Posterior vena cava (tissue), 2 donors: ENCODE results near the gene GALNT9. TPM values are rescaled to one million over a fixed set of nuclear protein-coding genes. Genes with fewer than 3 reads are reported as not detected.
"Not testable (repeated sequence)": the region's sequence is repeated elsewhere in the genome, so short reads cannot be mapped to it uniquely, and the experiment has no call there.

ENCODE experiments used
- DNase-seq: peaks from one replicate; pipeline ENCODE4 v3.0.0-alpha.2; 2020; ENCODE audit warnings: low spot score
- intact Hi-C, 2 donors: fragments of 100-400 bp; cut with DNase I; formaldehyde crosslinking; loops; one replicate each; pipeline versions ENCODE4 v1.14.1 to v1.14.2; 2022 to 2023
- total RNA-seq, 2 donors: library from RNA; stranded (reverse); fragmentation: NEBNext Ultra II Directional; extraction: Animal tissue kit (Norgen Biotek cat#: 25700); gene quantifications; one replicate each; pipeline ENCODE4 v1.2.1, GENCODE V29; 2021
- donor health status: DM: yes; HTN: yes; CAD: no.
- donor health status: DM: yes; HTN: yes; CAD: no.

Gene GALNT9
- total RNA-seq, 2 donors from 2014 or later, result not detected

GRCh38 chr12:132276827-132277373 lies 52.5 kb downstream of the GALNT9 start:
- intact Hi-C loops, result no loop called here
- no peak for DNase-seq

DNA sequence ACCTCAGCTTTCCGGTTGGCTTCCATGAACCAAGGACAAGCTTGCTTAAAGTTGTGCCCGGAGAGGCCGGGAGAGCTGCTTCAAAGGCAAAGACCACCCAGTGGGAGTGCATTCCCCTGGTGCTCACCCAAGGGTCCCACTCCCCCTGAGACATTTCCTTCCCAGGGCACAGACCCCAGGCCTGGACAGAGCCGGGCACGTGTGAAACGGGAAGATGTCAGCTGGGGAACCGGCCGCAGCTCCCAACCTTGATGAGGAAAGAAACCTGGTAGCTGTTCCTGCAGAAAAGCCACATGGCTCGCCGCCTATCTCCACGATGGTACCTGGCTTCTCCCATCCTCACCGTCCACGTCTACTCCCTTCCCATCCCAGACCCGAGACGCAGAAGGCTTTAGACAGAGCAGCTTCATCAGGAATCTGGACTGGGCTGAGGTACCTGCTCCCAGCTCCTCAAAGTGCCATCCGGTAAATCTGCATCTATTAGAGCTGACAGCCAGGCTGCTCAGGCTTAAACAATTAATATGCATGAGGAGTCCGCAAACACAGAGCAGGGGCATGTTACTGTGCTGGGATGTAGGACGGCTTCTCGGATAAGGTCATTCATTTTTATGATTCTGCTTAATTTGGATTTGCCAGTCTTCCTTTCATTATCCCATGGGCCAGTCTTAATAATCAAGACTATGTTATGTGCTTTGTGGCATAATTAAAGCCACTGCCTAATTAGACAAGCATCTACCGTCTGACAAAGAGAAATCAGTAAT lies 53.1 kb downstream of the GALNT9 start:
- DNase-seq, result no peak
- intact Hi-C loops, result no loop called here

DNA sequence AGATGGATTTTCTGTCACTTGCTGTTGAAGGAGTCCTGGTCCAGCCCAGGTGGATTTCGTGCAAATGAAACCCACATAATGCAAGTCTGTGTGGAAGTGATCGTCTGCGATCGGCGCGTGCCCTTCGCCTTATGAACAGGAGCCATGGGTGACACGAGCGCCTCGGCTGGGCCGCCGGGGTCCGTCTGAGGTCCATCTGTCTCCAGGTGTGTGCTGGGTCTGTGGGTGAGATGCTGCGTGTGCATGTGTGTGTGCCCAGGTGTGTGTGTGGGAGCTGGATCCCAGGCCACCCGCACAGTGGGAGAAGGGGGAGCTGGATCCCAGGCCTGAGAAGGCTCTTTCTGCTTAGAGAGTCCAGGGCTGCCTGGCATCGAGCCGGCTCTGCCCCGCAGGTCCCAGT lies 53.8 kb downstream of the GALNT9 start:
- intact Hi-C loops, result no loop called here
- no peak for DNase-seq

GRCh38 chr12:132275110-132275531 lies 54.3 kb downstream of the GALNT9 start:
- intact Hi-C loops, result no loop called here
- no peak for DNase-seq

DNA sequence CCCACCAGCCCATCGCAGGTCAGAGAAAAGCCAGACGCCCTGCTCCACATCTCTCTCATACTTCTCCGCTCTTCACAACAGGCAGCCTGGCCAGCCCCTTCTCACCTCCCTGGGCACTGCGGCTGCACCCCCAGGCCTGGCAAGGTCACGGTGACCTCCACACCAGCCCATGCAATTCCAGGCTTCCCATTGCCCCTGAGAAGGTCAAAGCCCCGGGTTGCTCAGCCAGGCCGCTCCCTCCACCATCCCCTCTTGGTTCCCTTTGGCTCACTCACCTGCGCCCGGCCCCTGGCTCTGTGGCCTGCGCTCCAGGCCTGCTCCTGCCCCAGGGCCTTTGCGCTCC lies 55.4 kb downstream of the GALNT9 start:
- intact Hi-C loops, result no loop called here
- DNase-seq, result no peak

GRCh38 chr12:132272711-132273110 lies 56.7 kb downstream of the GALNT9 start:
- DNase-seq, result no peak
- intact Hi-C loops, result no loop called here

- intact Hi-C loops, result no loop called here
- DNase-seq, result no peak
These were observed 57.7 kb downstream of the GALNT9 start for GRCh38 chr12:132271755-132272092.

- DNase-seq, result no peak
- intact Hi-C loops, result no loop called here
These were observed 58.2 kb downstream of the GALNT9 start for GRCh38 chr12:132270969-132271754.

DNA sequence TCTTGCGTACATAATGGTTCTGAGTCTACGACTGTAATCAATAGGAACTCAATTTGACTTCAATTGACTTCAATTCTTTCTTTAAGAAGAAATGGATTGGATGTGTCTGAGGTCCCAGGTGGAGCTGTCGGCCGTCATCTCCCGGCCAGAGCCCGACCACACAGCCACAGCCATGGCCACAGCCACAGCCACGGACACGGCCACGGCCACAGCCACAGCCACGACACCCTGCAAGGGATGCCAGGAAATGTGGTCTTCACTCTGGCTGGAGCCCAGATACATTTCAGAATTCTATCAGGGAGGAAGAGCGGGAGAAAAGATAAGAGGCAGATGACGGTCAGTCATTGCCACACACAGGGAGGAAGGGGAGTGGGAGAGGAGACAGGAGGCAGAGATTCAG lies 58.9 kb downstream of the GALNT9 start:
- intact Hi-C loops, result no loop called here
- no peak for DNase-seq

GRCh38 chr12:132269271-132269968 lies 60.0 kb downstream of the GALNT9 start:
- intact Hi-C loops, result no loop called here
- DNase-seq, result no peak

GRCh38 chr12:132268674-132269073 lies 60.7 kb downstream of the GALNT9 start:
- DNase-seq, result no peak
- intact Hi-C loops, result no loop called here

GRCh38 chr12:132267873-132268272 lies 61.5 kb downstream of the GALNT9 start:
- no peak for DNase-seq
- intact Hi-C loops, result no loop called here

DNA sequence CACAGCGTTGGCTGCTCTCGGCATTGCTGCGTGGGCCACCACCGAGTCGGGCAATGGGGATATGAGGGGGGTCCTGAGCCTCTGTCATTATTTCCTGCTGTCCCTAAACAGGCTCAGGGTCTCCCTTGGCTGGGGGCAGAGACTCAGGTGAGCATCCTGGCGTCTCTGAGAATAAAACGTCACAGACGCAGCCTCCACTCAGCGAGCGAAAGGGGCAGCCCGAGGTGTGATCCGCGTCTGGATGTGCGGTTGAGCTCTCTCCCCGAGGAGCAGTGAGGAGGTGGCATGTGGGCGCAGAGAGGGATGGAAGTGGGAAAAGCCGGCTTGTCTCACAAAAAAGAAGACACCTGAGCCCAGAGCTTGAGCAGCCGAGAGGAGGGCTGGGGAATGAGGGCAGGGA lies 62.6 kb downstream of the GALNT9 start:
- DNase-seq, result no peak
- intact Hi-C loops, result no loop called here

DNA sequence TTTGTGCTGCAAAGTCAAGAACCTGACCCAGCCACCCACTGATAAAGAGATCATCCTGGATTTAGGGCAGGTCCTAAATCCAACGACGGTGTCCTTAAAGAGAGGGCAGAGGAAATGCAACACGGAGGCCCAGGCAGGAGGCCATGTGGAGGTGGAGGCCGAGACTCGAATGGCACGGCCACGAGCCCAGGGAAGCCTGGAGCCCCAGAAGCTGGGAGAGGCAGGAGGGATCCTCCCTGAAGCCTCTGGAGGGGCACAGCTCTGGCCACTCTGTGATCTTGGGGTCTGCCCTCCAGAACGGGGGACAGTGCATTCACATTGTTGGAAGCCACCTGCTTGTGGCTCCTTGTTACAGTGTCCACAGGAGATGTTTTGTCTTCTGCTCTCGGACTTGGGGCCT lies 63.0 kb downstream of the GALNT9 start:
- DNase-seq, result no peak
- intact Hi-C loops, result no loop called here

GRCh38 chr12:132265822-132266221 lies 63.6 kb downstream of the GALNT9 start:
- intact Hi-C loops, DNase-seq: not testable (repeated sequence)

- DNase-seq, result no peak
- intact Hi-C loops, result no loop called here
These were observed 64.2 kb downstream of the GALNT9 start for GRCh38 chr12:132265056-132265800.

DNA sequence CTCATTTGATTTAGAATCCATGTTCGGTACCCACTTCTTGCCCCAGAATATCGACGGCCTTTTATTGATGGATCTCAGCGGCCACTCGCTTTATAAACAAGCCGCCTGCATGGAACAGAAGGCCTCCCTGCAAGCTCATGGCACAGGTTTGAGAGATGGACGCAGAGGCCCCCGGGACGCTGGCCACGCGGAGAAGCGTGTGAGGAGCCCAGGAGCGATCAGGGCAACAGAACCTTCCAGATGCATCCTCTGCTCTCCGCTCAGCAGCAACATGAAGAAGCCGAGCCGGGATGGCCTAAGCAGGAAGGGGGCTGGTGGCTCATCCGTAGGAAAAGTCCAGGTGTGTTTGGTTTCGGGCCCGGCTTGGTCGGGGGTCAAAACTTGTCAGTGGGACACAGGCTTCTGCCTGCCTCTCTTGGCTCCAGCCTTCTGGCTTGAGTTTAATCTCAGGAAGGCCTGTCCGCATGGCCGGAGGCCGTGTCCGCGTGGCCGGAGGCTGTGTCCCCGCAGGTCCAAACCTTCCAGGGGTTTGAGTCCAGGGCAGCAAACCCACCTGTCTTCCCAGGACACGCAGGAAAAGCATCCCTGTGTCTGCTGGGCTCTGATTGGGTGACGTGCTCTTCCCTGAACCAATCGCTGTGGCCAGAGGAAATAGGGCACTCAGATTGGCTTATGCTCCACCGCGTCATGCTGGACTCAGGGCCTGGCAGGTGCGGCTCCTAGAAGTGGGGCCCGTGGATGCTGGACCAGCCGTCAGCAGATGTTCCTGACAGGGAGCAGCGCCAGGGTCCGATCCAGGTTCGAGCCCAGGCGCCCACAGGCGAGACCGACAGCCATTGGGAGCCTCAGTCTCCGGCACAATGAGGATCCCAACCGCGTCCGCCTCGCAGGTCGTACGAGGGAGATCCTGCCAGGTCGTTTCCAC lies 65.0 kb downstream of the GALNT9 start:
- no peak for DNase-seq
- intact Hi-C loops, result no loop called here

GRCh38 chr12:132263451-132264049 lies 65.8 kb downstream of the GALNT9 start:
- no peak for DNase-seq
- intact Hi-C loops, result no loop called here
